GM10248 (cell line): ENCODE data around the gene PRKCH.

Experiments
- CTCF ChIA-PET: fragments of 300-600 bp; sonication (Branson Sonifier 250); formaldehyde crosslinking; extraction: SDS; loops from one replicate; lab custom pipeline; 2021; ENCODE audit warnings: antibody characterized with exemption; lab: Yijun Ruan, JAX
- POLR2A ChIA-PET: fragments of 350-650 bp; sonication (Branson Sonifier 250); formaldehyde crosslinking; extraction: SDS; loops from one replicate; lab custom pipeline; 2020; ENCODE audit warnings: antibody characterized with exemption; lab: Yijun Ruan, JAX
- DNase-seq: peaks from one replicate; pipeline ENCODE4 v3.0.0; 2012; ENCODE audit errors: extremely low spot score
- TF ChIP-seq, protein P1 (sequence below): IDR thresholded peaks from 2 replicates; pipeline ENCODE4 v1.5.1; 2012; ENCODE audit warnings: mild to moderate bottlenecking, low read depth; ENCODE audit errors: extremely low read depth, missing control alignments, control extremely low read depth

PRKCH gene

DNA sequence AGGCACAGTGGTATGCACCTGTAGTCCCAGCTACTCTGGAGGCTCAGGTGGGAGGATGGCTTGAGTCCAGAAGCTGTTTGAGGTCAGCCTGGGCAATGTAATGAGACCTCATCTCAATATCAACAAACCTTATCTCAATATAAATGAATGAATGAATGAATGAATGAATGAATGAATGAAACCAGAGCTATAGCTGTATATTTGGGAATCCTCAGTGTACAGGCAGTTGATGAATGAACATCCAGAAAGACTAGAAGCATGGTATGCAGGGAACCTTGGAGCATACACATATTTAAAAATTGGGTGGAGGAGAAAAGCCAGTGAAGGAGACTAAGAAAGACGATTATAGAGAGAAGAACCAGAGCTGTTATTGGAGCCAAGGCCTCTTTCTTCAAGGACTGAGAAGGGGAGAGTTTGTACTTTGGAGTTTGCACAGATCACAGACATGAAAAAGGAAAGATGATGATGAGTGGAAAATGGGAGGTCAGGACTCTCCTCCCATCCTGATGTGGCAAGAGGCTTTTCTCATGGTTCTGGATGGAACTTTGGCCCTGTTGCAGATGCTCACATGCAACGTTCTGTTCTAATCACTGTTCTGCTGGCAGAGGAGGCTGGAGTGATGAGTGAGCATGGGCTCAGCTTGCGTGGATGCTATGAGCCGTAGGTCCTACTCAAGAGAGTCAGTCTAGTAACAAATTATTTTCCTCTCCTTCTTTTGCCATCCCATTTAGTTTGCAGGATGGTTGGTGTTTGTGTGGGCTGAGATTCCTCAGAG, 114.4 kb downstream of the PRKCH start:
- ChIA-PET POLR2A (interaction anchor here (0.5 kb wide), 1 partner anchor 145 kb away, joined by 4 read pairs; no protein-coding TSS in a partner anchor), CTCF (interaction anchor here (0.9 to 2.0 kb wide), 5 partner anchors 9 to 402 kb away, joined by 3 to 6 read pairs (median 4); no protein-coding TSS in a partner anchor)
- TF ChIP-seq, protein P1, sequence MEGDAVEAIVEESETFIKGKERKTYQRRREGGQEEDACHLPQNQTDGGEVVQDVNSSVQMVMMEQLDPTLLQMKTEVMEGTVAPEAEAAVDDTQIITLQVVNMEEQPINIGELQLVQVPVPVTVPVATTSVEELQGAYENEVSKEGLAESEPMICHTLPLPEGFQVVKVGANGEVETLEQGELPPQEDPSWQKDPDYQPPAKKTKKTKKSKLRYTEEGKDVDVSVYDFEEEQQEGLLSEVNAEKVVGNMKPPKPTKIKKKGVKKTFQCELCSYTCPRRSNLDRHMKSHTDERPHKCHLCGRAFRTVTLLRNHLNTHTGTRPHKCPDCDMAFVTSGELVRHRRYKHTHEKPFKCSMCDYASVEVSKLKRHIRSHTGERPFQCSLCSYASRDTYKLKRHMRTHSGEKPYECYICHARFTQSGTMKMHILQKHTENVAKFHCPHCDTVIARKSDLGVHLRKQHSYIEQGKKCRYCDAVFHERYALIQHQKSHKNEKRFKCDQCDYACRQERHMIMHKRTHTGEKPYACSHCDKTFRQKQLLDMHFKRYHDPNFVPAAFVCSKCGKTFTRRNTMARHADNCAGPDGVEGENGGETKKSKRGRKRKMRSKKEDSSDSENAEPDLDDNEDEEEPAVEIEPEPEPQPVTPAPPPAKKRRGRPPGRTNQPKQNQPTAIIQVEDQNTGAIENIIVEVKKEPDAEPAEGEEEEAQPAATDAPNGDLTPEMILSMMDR, result no peak
- no peak for DNase-seq

DNA sequence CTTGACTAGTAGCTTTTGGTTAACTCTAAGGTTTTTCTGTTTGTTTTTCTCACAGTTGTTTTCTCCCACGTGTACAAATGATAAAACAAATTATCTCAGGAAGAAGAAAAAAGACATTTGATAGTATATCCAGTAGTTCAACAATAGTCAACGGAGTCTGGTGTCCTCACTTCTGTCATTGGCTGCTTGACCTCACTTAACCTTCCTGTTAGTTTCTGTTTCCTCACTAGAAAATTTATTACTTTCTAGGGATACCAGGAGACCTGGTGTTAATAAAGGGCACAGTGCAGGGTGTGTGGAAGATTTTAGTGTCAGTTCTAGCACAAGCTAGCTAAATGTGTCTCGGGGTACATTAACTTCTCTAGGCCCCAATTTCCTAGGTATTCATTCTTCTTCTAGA, 116.0 kb downstream of the PRKCH start:
- POLR2A ChIA-PET, result interaction anchor here (0.6 kb wide), 1 partner anchor 9 kb away, joined by 3 read pairs; no protein-coding TSS in a partner anchor
- CTCF ChIA-PET, result interaction anchor here (1.4 to 1.7 kb wide), 2 partner anchors 11 to 13 kb away, joined by 3 to 4 read pairs; no protein-coding TSS in a partner anchor
- DNase-seq, result no peak
- TF ChIP-seq, protein P1, result no peak

DNA sequence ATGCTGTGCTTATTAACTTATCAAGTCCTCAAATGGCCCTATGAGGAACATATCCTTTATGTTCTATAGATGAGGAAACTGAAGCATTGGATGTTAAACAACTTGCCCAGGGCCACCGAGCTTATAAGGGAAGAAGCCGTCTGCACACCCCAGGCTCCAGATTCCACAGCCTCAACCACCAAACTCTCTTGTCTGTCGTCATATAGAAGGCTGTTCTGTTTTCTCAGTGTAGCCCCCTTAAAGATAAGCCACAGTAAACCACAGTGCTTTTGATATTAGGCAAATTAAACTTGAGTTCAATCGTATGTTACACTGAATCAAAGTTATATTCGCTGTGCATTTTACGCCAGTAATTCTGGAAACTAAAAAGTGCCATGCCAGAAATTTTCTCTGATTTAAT, 116.7 kb downstream of the PRKCH start:
- ChIA-PET CTCF (interaction anchor here (1.2 to 1.7 kb wide), 4 partner anchors 12 to 34 kb away, joined by 3 to 4 read pairs (median 3); no protein-coding TSS in a partner anchor), POLR2A (interaction anchor here (0.6 kb wide), 1 partner anchor 10 kb away, joined by 3 read pairs; no protein-coding TSS in a partner anchor)
- TF ChIP-seq, protein P1, result no peak
- no peak for DNase-seq

DNA sequence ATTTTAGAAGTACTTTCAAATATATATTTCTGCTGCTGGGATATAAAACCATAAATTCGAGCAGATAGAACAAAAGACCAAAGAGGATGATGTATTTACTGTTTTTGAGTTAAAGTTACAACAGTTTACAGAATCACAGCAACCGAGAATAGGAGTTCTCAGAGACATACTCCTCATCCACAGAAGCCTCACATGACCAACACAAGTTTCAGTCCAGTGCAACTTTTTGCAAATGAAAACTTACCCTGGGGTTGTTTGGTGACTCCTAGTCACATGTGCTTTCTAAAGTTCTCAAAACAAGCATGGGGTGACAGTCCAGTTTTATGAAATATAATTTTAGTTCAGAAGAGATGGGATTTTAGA, 117.1 kb downstream of the PRKCH start:
- ChIA-PET CTCF (interaction anchor here (1.2 to 1.7 kb wide), 4 partner anchors 12 to 34 kb away, joined by 3 to 4 read pairs (median 3); no protein-coding TSS in a partner anchor), POLR2A (no interaction called here)
- TF ChIP-seq, protein P1, result no peak
- DNase-seq, result peak; percentile 31

DNA sequence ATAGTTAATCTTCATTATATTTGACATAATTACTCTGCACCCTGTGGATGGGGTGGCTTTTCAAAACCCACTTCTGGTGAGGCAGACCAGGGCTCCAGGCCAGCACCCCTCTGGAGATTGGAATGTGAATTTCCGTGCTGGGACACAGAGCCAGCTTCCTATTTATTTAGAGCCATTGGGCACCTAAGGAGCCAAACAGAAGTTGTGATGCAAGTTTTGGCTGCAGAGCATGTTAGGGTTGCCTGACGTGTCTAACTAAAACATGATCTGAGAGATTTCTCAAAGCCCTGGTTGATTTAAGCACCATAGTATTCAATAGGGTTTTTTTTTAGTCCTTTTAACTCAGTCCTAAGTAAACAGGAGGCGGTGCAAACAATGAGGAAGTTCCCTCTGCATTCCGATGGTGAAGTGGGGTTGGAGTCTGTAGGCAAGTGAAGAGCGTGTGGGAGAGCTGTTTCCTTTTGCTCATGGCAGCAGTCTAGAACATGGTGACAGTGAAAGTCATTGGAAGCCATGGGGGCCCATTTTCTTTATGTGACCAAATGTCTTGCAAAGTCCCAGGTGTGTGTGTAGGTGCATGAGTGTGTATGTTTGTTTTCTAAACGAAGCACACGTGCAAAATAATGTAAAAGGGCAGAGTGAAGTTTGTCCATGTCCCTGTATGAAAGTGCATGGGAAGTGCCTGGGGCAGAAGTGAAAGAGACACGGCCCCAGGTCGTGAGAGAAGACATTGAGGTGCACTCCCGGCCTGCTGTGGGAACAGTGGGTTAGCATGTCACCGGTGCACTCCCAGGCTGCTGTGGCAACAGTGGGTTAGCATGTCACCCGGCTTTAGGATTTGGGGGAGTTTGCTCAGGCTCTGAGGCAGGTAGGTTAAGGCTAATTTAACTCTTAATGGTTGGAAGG, 117.7 kb downstream of the PRKCH start:
- CTCF ChIA-PET, result interaction anchor here (1.2 to 1.7 kb wide), 3 partner anchors 12 to 33 kb away, joined by 3 to 4 read pairs (median 3); no protein-coding TSS in a partner anchor
- POLR2A ChIA-PET, result no interaction called here
- TF ChIP-seq, protein P1, result no peak
- peak; percentile 53 for DNase-seq

DNA sequence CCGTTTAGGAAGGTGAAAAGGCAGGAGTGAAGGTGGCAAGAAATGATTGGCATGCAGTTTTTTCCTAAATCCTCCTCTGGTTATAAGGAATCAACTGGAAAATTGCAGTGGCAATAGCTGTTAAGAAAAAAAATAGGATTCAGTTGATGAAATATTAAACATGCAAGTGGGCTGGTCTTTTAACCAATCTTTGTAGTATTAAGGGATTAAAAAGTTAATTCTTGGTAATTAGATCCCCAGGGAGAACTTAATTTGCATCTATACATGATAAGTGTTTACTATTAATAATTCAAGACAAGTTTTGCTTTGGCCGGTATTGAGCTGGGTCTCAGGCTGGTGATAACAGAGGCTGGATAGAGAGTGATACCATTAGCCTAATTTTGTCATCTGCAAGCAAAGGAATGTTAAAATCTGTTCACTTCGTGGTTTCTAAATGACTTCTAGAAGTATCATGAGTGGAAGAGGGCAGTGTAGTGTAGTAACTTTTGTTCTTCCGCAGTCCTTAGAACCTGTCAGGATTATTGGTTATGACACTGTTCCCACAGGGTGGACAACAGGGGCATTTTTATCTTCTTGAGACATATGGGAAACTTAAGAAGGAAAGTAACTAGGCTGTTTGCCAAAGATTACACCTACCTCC, 118.5 kb downstream of the PRKCH start:
- DNase-seq, result no peak
- ChIA-PET CTCF (interaction anchor here (1.5 to 1.7 kb wide), 2 partner anchors 16 to 32 kb away, joined by 3 read pairs; no protein-coding TSS in a partner anchor), POLR2A (no interaction called here)
- TF ChIP-seq, protein P1, result no peak
